PC-3 (cell line): ENCODE measurements around the gene TSPAN16. TPM values are rescaled to one million over a fixed set of nuclear protein-coding genes. Genes with fewer than 3 reads are reported as not detected.
A peak's percentile ranks its signal among the peaks of the same experiment; 100 is the strongest.

Experiments used
- ATAC-seq: fragments of 200-7000 bp; cut with Tn5 transposase; 2 replicates; pipeline ENCODE4 v1.9.1; 2020; ENCODE audit warnings: mild to moderate bottlenecking, moderate library complexity
- BruUV-seq: library from RNA; stranded (reverse); fragments of 400-500 nt; replicated peaks from 2 replicates; lab custom pipeline; 2021; lab: Mats Ljungman, UMichigan
- CTCF ChIA-PET: fragments of 300-600 bp; sonication (Branson Sonifier 250); formaldehyde crosslinking; loops from one replicate; lab custom pipeline; 2022; ENCODE audit warnings: antibody characterized with exemption; lab: Charles Lee
- POLR2A ChIA-PET: fragments of 300-600 bp; sonication (Branson Sonifier 250); formaldehyde crosslinking; loops from one replicate; lab custom pipeline; 2022; ENCODE audit warnings: antibody characterized with exemption; ENCODE audit not compliant: unreplicated experiment; lab: Charles Lee
- DNase-seq: peaks from one replicate; pipeline ENCODE4 v3.0.0-alpha.2; 2015
- H2AFZ ChIP-seq: fragments of 300-600 bp; sonication (generic); 2 replicates; pipeline ENCODE4 v1.6.0; 2016; ENCODE audit warnings: antibody characterized with exemption, low read length
- H3F3A ChIP-seq: fragments of 300-600 bp; sonication (generic); one replicate; pipeline ENCODE4 v1.6.0; 2017; ENCODE audit warnings: antibody characterized with exemption, low read length, control low read depth, mild to moderate bottlenecking; ENCODE audit not compliant: unreplicated experiment
- H3K27ac ChIP-seq: fragments of 300-600 bp; sonication (generic); 2 replicates; pipeline ENCODE4 v1.5.1; 2016; ENCODE audit warnings: mild to moderate bottlenecking, low read length
- H3K27me3 ChIP-seq: fragments of 300-600 bp; sonication (generic); 2 replicates; pipeline ENCODE4 v1.6.1; 2016; ENCODE audit warnings: low read length, mixed read lengths
- H3K36me3 ChIP-seq: fragments of 300-600 bp; sonication (generic); 2 replicates; pipeline ENCODE4 v1.6.1; 2016; ENCODE audit warnings: low read depth, mixed run types, low read length, mixed read lengths
- H3K4me1 ChIP-seq: fragments of 300-600 bp; sonication (generic); 2 replicates; pipeline ENCODE4 v1.5.1; 2016; ENCODE audit warnings: low read length; ENCODE audit not compliant: insufficient read depth
- H3K4me2 ChIP-seq: fragments of 300-600 bp; sonication (generic); 2 replicates; pipeline ENCODE4 v1.6.0; 2016; ENCODE audit warnings: low read length
- H3K4me3 ChIP-seq: fragments of 300-600 bp; sonication (generic); 2 replicates; pipeline ENCODE4 v1.5.1; 2016; ENCODE audit warnings: mild to moderate bottlenecking, low read length, mixed read lengths
- H3K79me2 ChIP-seq: fragments of 300-600 bp; sonication (generic); 2 replicates; pipeline ENCODE4 v1.6.1; 2017; ENCODE audit warnings: low read length, mixed read lengths
- H3K9ac ChIP-seq: fragments of 300-600 bp; sonication (generic); 2 replicates; pipeline ENCODE4 v1.6.0; 2016; ENCODE audit warnings: mild to moderate bottlenecking, low read length
- H3K9me2 ChIP-seq: fragments of 300-600 bp; sonication (generic); replicated peaks from 2 replicates; pipeline ENCODE4 v1.6.1; 2016; ENCODE audit warnings: mixed run types, low read length, mixed read lengths
- H3K9me3 ChIP-seq: fragments of 300-600 bp; sonication (generic); 2 replicates; pipeline ENCODE4 v1.6.1; 2016; ENCODE audit warnings: low read length, mixed read lengths
- H4K20me1 ChIP-seq: fragments of 300-600 bp; sonication (generic); 2 replicates; pipeline ENCODE4 v1.6.1; 2016; ENCODE audit warnings: low read length, mixed read lengths
- CTCF ChIP-seq: fragments of 300-600 bp; sonication (generic); conservative IDR thresholded peaks from 2 replicates; pipeline ENCODE4 v1.5.1; 2017; ENCODE audit warnings: antibody characterized with exemption, low read depth, mild to moderate bottlenecking, low read length
- EZH2 ChIP-seq: fragments of 300-600 bp; sonication (generic); IDR thresholded peaks from one replicate; pipeline ENCODE4 v1.6.1; 2017; ENCODE audit warnings: antibody characterized with exemption, mild to moderate bottlenecking, low read length; ENCODE audit not compliant: unreplicated experiment
- EZH2phosphoT487 ChIP-seq: fragments of 300-600 bp; sonication (generic); IDR thresholded peaks from 2 replicates; pipeline ENCODE4 v1.6.1; 2018; ENCODE audit warnings: mild to moderate bottlenecking, antibody characterized with exemption, low read length, borderline replicate concordance
- intact Hi-C: fragments of 100-400 bp; cut with micrococcal nuclease; formaldehyde crosslinking; loops from 2 replicates; pipeline ENCODE4 v1.9.0; 2023
- total RNA-seq: library from RNA; depleted of rRNA; stranded (reverse); fragments of >200 nt; gene quantifications from 2 replicates; pipeline ENCODE4 v1.2.3, GENCODE V29; 2014

The TSPAN16 gene
- total RNA-seq, 1 experiment from 2014 or later, result not detected

- POLR2A ChIA-PET, result no interaction called here
- BruUV-seq, result no TSS peak
- H3K79me2 ChIP-seq, result no peaks in the 10 kb centered on the region
- peaks cover 4% of the 10 kb centered on the region for H3F3A ChIP-seq
- CTCF ChIA-PET, result no interaction called here
- H3K9ac ChIP-seq, result 0 out of 2 replicates have a peak overlapping the region, but pooled peaks have one; percentile 3
- peak overlapping the region; percentile 14; the same call in 1 of the 2 replicates for H3K4me2 ChIP-seq
- DNase-seq, result peak; percentile 63
- peak; percentile 35 for ATAC-seq
- intact Hi-C loops, result no loop called here
- no peak for TF ChIP-seq EZH2phosphoT487
- TF ChIP-seq CTCF, result no peak
- no peak for TF ChIP-seq EZH2
- no peaks in the 10 kb centered on the region for H4K20me1 ChIP-seq
- no peaks in the 10 kb centered on the region for H3K36me3 ChIP-seq
- no peaks in the 10 kb centered on the region for H3K9me2 ChIP-seq
- H2AFZ ChIP-seq, result peak overlapping the region; percentile 36; the same call in 1 of the 2 replicates
- H3K27ac ChIP-seq, result peak overlapping the region; percentile 60
- H3K4me3 ChIP-seq, result no peak overlapping the region
- H3K27me3 ChIP-seq, result no peaks in the 10 kb centered on the region
- no peaks in the 10 kb centered on the region for H3K9me3 ChIP-seq
- peaks cover 33% of the 10 kb centered on the region for H3K4me1 ChIP-seq
Observed at GRCh38 chr19:11268783-11269267, 27.1 kb upstream of the TSPAN16 start.

- Histone ChIP-seq H3F3A (peaks cover 4% of the 10 kb centered on the region), H2AFZ (peak overlapping the region; percentile 36; the same call in 1 of the 2 replicates), H3K27ac (peak overlapping the region; percentile 60), H3K9me2 (no peaks in the 10 kb centered on the region), H3K4me1 (peaks cover 31% of the 10 kb centered on the region), H3K4me2 (peak overlapping the region; percentile 14; the same call in 1 of the 2 replicates), H3K4me3 (no peak overlapping the region), H3K9me3 (no peaks in the 10 kb centered on the region), H3K9ac (0 out of 2 replicates have a peak overlapping the region, but pooled peaks have one; percentile 3), H3K36me3 (no peaks in the 10 kb centered on the region), H3K27me3 (no peaks in the 10 kb centered on the region), H3K79me2 (no peaks in the 10 kb centered on the region), H4K20me1 (no peaks in the 10 kb centered on the region)
- ATAC-seq (no peak), DNase-seq (peak; percentile 32)
- TF ChIP-seq EZH2, result no peak
- TF ChIP-seq CTCF, result no peak
- no peak for TF ChIP-seq EZH2phosphoT487
- intact Hi-C loops, result no loop called here
- no TSS peak for BruUV-seq
- ChIA-PET CTCF (no interaction called here), POLR2A (no interaction called here)
Observed at GRCh38 chr19:11269408-11269807, 26.6 kb upstream of the TSPAN16 start.

GRCh38 chr19:11273296-11273695 is 22.7 kb upstream of the TSPAN16 start:
- Histone ChIP-seq H4K20me1 (no peaks in the 10 kb centered on the region), H3K9ac (no peak overlapping the region), H2AFZ (no peak overlapping the region), H3K36me3 (no peaks in the 10 kb centered on the region), H3K4me3 (no peak overlapping the region), H3K4me2 (no peak overlapping the region), H3K79me2 (no peaks in the 10 kb centered on the region), H3F3A (peaks cover 4% of the 10 kb centered on the region), H3K4me1 (peaks cover 11% of the 10 kb centered on the region), H3K27ac (no peak overlapping the region), H3K9me2 (no peaks in the 10 kb centered on the region), H3K9me3 (no peaks in the 10 kb centered on the region), H3K27me3 (no peaks in the 10 kb centered on the region)
- intact Hi-C loops, result no loop called here
- DNase-seq (no peak), ATAC-seq (no peak)
- POLR2A ChIA-PET, result interaction anchor here (0.6 kb wide), 1 partner anchor 17 kb away, joined by 3 read pairs; no protein-coding TSS in a partner anchor
- no peak for TF ChIP-seq CTCF
- no peak for TF ChIP-seq EZH2
- no peak for TF ChIP-seq EZH2phosphoT487
- CTCF ChIA-PET, result interaction anchor here (0.6 kb wide), 2 partner anchors 130 to 796 kb away, joined by 3 read pairs; no protein-coding TSS in a partner anchor
- BruUV-seq, result no TSS peak
